ENCODE measurements around the gene ZNF865. TPM values are rescaled to one million over a fixed set of nuclear protein-coding genes. Genes with fewer than 3 reads are reported as not detected.

ZNF865 gene
- total RNA-seq, 1 donor from 2014 or later, result 20.3 TPM

- Mint-ChIP-seq H3K4me1 (peaks cover 13% of the 10 kb centered on the region), H3K4me3 (peak overlapping the region; percentile 19), H3K27ac (ENCODE audit: unreplicated experiment) (no peak overlapping the region), H3K27me3 (ENCODE audit: low read depth) (no peaks in the 10 kb centered on the region), H3K36me3 (ENCODE audit: low read depth) (peaks cover 20% of the 10 kb centered on the region), H3K9me3 (no peaks in the 10 kb centered on the region)
- no peak for DNase-seq (ENCODE audit: low read depth, low spot score)
- no peak for TF ChIP-seq CTCF (conservative IDR thresholded peaks at IDR 0.05)
Observed at GRCh38 chr19:55613396-55613795, 7.9 kb downstream of the ZNF865 start.

GRCh38 chr19:55613930-55614710 lies 8.7 kb downstream of the ZNF865 start:
- DNase-seq (ENCODE audit: low read depth, low spot score), result no peak
- Mint-ChIP-seq H3K4me1 (peaks cover 8% of the 10 kb centered on the region), H3K4me3 (no peak overlapping the region), H3K27me3 (ENCODE audit: low read depth) (no peaks in the 10 kb centered on the region), H3K36me3 (ENCODE audit: low read depth) (peaks cover 20% of the 10 kb centered on the region), H3K9me3 (no peaks in the 10 kb centered on the region), H3K27ac (ENCODE audit: unreplicated experiment) (no peak overlapping the region)
- TF ChIP-seq CTCF (conservative IDR thresholded peaks at IDR 0.05), result no peak

GRCh38 chr19:55614711-55615542 lies 9.5 kb downstream of the ZNF865 start:
- Mint-ChIP-seq H3K36me3 (ENCODE audit: low read depth) (peaks cover 15% of the 10 kb centered on the region), H3K27ac (ENCODE audit: unreplicated experiment) (no peak overlapping the region), H3K27me3 (ENCODE audit: low read depth) (no peaks in the 10 kb centered on the region), H3K4me3 (no peak overlapping the region), H3K4me1 (peaks cover 4% of the 10 kb centered on the region), H3K9me3 (no peaks in the 10 kb centered on the region)
- no peak for TF ChIP-seq CTCF (conservative IDR thresholded peaks at IDR 0.05)
- DNase-seq (ENCODE audit: low read depth, low spot score), result no peak

- H3K27ac Mint-ChIP-seq (ENCODE audit: unreplicated experiment), result no peak overlapping the region
- H3K9me3 Mint-ChIP-seq, result no peaks in the 10 kb centered on the region
Observed at GRCh38 chr19:55615543-55616394, 10.3 kb downstream of the ZNF865 start.

More at GRCh38 chr19:55615543-55616394, 10.3 kb downstream of the ZNF865 start:
- no peak for TF ChIP-seq CTCF (conservative IDR thresholded peaks at IDR 0.05)
- no peak for DNase-seq (ENCODE audit: low read depth, low spot score)
- H3K4me3 Mint-ChIP-seq, result no peak overlapping the region
- peaks cover 16% of the 10 kb centered on the region for H3K36me3 Mint-ChIP-seq (ENCODE audit: low read depth)
- no peaks in the 10 kb centered on the region for H3K27me3 Mint-ChIP-seq (ENCODE audit: low read depth)
- peaks cover 4% of the 10 kb centered on the region for H3K4me1 Mint-ChIP-seq
